Myocyte (in vitro differentiated cells): ENCODE data around the gene KIR2DL4. TPM values are rescaled to one million over a fixed set of nuclear protein-coding genes. Genes with fewer than 3 reads are reported as not detected.
"Not testable (repeated sequence)": the region's sequence is repeated elsewhere in the genome, so short reads cannot be mapped to it uniquely, and the experiment has no call there.

Experiments
- DNase-seq: peaks from one replicate; pipeline ENCODE4 v3.0.0-alpha.2; 2012; ENCODE audit warnings: low read depth
- total RNA-seq: library from RNA; depleted of rRNA; stranded (reverse); fragments of >200 nt; gene quantifications from 2 replicates; pipeline ENCODE4 v1.2.3, GENCODE V29; 2014

The KIR2DL4 gene
- total RNA-seq, 1 donor from 2014 or later, result not detected

DNA sequence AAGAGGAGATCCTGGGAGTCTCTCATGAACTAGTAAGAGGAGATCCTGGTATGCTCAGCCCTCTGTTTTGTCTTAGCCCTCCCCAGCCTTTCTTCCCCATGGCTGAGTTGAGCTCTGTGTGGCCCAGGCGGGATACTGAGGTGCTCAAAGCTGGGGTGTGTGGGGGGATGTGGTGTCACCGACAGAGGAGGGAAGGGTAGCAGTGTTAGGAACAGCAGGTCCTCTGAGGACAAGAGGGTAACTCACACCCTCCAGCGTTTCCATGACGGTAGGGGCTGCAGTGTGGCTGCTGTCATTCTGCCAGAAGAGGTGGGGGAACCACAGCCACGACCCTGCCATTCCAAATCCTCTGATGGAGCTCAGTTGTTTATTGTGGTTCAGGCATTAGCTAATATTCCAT is 691 bp downstream of the KIR2DL4 start:
- DNase-seq, result no peak

DNA sequence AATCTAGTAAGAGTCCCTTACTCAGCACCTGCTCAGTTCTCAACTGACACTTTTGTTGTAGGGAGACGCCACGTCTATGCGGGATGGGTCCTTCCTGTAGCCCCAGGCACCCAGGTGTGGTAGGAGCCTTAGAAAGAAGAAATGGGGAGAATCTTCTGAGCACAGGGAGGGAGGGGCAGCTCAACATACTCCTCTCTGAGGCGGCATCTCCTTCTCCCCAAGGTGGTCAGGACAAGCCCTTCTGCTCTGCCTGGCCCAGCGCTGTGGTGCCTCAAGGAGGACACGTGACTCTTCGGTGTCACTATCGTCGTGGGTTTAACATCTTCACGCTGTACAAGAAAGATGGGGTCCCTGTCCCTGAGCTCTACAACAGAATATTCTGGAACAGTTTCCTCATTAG is 1.2 kb downstream of the KIR2DL4 start:
- no peak for DNase-seq

DNA sequence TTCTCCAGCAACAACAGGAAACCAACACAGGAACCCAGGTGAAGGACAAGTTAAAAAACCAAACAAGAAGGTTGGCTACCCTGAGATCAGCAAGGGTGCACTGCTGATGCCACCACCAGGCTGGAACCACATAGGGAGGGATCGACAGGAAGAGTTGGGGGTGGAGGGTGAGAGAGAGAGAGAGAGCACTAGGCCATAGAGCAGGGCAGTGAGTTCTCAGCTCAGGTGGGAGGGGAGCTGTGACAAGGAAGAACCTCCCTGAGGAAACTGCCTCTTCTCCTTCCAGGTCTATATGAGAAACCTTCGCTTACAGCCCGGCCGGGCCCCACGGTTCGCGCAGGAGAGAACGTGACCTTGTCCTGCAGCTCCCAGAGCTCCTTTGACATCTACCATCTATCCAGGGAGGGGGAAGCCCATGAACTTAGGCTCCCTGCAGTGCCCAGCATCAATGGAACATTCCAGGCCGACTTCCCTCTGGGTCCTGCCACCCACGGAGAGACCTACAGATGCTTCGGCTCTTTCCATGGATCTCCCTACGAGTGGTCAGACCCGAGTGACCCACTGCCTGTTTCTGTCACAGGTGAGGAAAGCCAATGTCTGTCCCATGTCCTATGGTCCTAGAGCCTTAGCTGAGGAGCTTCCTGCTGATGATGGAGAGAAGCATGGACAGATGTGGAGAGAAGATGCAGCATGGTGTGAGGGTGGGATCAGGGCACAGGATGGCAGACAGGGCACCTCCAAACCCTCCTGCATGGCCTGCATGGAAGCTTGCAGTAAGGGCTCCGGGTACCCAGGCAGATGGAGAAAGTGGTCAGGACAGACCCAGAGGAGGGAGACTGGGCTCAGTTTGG is 2.5 kb downstream of the KIR2DL4 start:
- no peak for DNase-seq

DNA sequence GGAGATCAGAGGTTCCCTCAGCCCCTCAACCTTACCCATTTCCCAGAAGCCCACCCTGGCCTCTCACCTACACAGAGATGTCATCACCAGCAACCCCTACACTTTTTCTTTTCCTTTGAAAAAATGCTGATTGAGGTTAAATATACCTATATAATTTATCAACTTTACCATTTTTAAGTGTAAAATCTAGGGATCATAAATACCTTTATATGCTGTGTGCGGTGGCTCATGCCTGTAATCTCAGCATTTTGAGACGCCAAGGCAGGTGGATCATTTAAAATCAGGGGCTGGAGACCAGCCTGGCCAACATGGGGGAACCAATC is 3.1 kb downstream of the KIR2DL4 start:
- DNase-seq, result no peak

DNA sequence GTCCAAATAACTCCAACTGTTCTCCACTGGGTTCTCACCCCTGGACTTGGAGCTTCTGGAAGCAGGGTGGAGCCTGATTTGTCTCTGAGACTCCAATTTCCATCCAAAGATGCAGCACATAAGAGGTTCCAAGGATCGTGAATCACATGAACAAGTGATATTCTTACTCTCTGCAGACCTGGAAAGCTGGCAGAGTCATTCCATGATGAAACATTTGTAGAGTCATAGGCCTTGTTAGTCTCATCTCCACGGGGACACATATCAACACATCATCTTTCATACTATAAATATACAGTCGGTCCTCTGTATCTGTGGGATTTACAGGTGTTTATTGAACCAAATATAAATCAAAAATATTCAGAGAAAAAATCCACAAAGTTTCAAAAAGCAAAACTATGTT is 11.2 kb downstream of the KIR2DL4 start:
- DNase-seq, result not testable (repeated sequence)

DNA sequence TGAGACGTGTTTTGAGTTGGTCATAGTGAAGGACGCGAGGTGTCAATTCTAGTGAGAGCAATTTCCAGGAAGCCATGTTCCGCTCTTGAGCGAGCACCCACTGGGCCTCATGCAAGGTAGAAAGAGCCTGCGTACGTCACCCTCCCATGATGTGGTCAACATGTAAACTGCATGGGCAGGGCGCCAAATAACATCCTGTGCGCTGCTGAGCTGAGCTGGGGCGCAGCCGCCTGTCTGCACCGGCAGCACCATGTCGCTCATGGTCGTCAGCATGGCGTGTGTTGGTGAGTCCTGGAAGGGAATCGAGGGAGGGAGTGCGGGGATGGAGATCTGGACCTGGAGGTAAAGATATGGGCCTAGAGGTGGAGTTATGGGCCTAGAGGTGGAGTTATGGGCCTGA is 12.8 kb downstream of the KIR2DL4 start, which contains the start of gene KIR3DL1:
KIR3DL1 (plus strand) TSS at position 218 of the 400 bp plus-strand sequence.
- DNase-seq, result not testable (repeated sequence)

DNA sequence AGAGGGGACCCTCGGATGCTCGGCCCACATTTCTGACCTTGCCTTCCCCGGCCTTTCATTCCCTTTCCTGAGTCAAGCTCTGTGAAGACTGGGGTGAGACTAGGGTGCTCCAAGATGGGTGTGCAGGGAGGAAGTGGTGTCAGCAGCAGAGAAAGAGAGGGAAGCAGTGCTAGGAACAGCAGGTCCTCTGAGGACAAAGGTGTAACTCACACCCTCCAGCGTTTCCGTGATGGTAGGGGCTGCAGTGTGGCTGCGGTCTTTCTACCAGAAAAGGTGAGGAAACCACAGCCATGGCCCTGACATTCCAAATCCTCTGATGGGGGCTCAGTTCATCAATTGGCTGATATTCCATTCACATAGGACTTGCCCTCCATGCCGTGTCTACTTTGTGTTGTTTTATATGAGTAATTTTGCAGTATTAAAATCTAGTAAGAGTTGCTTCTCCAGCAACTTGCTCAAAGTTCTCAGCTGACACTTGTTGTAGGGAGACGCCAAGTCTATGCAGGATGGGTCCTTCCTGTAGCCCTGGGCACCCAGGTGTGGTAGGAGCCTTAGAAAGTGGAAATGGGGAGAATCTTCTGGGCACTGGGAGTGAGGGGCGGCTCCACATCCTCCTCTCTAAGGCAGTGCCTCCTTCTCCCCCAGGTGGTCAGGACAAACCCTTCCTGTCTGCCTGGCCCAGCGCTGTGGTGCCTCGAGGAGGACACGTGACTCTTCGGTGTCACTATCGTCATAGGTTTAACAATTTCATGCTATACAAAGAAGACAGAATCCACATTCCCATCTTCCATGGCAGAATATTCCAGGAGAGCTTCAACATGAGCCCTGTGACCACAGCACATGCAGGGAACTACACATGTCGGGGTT is 14.5 kb downstream of the KIR2DL4 start:
- no peak for DNase-seq

DNA sequence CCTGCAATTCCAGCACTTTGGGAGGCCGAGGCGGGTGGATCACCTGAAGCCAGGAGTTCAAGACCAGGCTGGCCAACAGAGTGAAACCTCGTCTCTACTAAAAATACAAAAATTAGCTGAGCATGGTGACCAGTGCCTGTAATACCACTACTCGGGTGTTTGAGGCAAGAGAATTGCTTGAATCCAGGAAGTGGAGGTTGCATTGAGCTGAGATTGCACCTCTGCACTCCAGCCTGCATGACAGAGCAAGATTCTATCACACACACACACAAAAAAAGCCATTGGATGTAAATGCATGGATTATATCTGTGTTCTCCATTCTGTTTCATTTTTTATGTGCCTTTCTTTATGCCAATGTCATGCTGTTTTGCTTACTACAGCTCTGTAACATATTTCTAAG is 21.0 kb downstream of the KIR2DL4 start:
- DNase-seq, result not testable (repeated sequence)

DNA sequence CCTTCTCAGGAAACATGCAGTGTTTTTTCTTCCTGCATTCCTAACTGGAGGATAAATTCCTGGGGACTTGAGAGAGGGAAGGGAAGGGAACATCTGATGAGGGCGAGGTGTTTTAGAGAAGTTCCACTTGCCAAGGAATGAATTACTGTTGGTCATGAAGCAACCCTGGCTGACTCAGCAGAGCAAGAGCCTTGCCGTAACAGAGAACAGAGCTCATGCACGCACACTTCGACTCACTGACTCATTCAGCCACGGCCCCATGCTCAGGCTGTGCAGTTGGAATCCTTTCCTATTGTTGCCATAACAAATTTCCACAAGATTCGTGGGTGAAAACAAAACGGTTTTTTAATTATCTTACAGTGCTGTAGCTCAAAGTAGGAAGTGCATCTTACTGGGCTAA is 21.9 kb downstream of the KIR2DL4 start:
- DNase-seq, result not testable (repeated sequence)

DNA sequence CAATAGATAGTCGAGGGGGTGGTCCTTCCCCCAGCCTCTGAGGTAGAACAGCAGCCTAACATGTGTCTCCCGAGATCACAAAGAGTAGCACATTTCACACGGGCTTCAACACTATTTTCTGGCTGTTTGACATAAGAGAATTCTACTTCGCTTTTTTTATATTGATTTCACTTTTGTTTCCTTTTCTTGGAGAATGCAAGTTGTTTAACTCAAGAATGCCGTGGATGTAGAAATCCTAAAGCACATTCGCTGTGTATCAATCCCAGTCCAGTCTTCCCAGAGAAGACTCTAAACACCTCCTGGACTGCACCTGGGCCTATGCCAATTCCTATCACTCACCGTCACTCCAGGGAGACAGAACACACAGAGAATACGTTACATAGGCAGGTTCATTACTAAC is 24.7 kb downstream of the KIR2DL4 start:
- not testable (repeated sequence) for DNase-seq

DNA sequence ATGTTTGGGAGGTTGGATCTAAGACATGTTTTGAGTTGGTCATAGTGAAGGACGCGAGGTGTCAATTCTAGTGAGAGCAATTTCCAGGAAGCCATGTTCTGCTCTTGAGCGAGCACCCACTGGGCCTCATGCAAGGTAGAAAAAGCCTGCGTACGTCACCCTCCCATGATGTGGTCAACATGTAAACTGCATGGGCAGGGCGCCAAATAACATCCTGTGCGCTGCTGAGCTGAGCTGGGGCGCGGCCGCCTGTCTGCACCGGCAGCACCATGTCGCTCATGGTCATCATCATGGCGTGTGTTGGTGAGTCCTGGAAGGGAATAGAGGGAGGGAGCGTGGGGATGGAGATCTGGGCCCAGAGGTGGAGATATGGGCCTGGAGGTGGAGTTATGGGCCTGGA is 29.1 kb downstream of the KIR2DL4 start, which contains the start of gene KIR2DS4:
KIR2DS4 (plus strand) TSS at position 181 of the 400 bp plus-strand sequence.
- not testable (repeated sequence) for DNase-seq

DNA sequence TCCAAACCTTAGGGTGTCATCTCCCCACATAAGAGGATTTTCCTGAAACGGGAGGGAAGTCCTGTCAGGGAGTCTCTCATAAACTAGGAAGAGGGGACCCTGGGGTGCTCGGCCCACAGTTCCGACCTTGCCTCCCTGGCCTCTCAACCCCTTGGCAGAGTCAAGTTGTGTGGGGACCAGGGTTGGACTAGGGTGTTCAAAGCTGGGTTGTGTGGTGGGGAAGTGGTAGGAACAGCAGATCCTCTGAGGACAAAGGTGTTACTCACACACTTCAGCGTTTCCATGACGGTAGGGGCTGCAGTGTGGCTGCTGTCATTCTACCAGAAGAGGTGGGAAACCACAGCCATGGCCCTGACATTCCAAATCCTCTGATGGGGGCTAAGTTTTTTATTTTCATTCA is 31.7 kb downstream of the KIR2DL4 start:
- DNase-seq, result not testable (repeated sequence)

DNA sequence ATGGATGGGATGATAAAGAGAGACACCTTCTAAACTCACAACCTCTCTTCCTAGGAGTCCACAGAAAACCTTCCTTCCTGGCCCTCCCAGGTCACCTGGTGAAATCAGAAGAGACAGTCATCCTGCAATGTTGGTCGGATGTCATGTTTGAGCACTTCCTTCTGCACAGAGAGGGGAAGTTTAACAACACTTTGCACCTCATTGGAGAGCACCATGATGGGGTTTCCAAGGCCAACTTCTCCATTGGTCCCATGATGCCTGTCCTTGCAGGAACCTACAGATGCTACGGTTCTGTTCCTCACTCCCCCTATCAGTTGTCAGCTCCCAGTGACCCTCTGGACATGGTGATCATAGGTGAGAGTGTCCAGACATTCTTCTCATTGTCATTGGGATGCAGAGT is 34.1 kb downstream of the KIR2DL4 start:
- not testable (repeated sequence) for DNase-seq

DNA sequence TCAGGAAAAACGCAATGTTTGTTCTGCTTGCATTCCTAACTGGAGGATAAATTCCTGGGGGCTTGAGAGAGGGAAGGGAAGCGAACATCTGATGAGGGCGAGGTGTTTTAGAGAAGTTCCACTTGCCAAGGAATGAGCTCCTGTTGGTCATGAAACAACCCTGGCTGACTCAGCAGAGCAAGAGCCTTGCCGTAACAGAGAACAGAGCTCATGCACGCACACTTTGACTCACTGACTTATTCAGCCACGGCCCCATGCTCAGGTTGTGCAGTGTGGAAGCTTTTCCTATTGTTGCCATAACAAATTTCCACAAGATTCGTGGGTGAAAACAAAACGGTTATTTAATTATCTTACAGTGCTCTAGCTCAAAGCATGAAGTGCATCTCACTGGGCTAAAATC is 39.8 kb downstream of the KIR2DL4 start:
- DNase-seq, result not testable (repeated sequence)

DNA sequence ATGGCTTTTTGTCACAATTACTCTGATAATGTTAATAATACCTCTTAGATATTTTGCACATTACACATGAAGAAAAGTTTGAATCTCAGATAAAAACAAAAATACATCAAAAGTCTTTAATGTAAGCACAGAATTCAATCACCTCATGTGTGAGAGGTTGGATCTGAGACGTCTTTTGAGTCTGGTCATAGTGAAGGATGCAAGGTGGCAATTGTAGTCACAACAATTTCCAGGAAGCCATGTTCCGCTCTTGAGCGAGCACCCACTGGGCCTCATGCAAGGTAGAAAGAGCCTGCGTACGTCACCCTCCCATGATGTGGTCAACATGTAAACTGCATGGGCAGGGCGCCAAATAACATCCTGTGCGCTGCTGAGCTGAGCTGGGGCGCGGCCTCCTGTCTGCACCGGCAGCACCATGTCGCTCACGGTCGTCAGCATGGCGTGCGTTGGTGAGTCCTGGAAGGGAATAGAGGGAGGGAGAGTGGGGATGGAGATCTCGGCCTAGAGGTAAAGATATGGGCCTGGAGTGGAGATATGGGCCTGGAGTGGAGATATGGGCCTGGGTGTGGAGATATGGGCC is 46.7 kb downstream of the KIR2DL4 start, which contains the start of gene KIR3DL2:
KIR3DL2 (plus strand) TSS at position 383 of the 580 bp plus-strand sequence; CDS start at position 416, 33 bp downstream.
- DNase-seq, result not testable (repeated sequence)

DNA sequence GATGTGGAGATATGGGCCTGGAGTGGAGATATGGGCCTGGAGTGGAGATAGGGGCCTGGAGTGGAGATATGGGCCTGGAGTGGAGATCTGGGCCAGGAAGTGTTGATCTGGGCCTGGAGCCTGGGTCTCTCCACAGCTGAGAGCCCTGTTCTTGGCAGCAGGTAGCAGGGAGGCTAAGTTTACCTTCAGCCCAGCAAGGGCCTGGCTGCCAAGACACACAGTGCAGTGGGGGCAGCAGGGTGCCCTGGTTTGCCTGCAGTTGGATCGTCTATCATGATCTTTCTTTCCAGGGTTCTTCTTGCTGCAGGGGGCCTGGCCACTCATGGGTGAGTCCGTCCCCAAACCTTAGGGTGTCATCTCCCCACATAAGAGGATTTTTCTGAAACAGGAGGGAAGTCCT is 47.5 kb downstream of the KIR2DL4 start:
- no peak for DNase-seq

DNA sequence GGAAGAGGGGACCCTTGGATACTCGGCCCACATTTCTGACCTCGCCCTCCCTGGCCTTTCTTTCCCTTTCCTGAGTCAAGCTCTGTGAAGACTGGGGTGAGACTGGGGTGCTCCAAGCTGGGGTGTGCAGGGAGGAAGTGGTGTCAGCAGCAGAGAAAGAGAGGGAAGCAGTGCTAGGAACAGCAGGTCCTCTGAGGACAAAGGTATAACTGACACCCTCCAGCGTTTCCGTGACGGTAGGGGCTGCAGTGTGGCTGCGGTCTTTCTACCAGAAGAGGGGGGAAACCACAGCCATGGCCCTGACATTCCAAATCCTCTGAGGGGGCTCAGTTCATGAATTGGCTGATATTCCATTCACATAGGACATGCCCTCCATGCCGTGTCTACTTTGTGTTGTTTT is 47.9 kb downstream of the KIR2DL4 start:
- no peak for DNase-seq

DNA sequence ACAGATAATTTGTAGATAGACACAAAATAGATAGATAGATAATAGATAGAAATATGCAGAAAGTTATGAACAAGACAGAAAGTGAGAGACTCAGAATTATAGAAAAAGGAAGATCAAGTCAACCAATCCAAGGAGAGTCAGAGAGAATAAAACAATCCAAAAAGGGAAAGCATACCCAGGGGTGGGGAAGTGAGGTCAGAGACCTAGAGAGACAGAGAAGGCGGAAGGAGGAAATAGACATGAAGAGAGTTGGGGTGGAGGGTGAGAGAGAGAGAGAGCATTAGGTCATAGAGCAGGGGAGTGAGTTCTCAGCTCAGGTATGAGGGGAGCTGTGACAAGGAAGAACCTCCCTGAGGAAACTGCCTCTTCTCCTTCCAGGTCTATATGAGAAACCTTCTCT is 51.8 kb downstream of the KIR2DL4 start:
- DNase-seq, result not testable (repeated sequence)

DNA sequence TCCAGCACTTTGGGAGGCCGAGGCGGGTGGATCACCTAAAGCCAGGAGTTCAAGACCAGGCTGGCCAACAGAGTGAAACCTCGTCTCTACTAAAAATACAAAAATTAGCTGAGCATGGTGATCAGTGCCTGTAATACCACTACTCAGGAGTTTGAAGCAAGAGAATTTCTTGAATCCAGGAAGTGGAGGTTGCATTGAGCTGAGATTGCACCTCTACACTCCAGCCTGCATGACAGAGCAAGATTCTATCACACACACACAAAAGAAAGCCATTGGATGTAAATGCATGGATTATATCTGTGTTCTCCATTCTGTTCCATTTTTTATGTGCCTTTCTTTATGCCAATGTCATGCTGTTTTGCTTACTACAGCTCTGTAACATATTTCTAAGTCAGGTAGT is 55.1 kb downstream of the KIR2DL4 start:
- DNase-seq, result not testable (repeated sequence)

DNA sequence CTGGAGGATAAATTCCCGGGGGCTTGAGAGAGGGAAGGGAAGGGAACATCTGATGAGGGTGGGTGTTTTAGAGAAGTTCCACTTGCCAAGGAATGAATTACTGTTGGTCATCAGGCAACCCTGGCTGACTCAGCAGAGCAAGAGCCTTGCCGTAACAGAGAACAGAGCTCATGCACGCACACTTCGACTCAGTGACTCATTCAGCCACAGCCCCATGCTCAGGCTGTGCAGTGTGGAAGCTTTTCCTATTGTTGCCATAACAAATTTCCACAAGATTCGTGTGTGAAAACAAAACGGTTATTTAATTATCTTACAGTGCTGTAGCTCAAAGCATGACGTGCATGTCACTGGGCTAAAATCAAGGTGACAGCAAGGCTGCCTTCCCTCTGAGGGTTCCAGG is 56.0 kb downstream of the KIR2DL4 start:
- DNase-seq, result peak; percentile 2

DNA sequence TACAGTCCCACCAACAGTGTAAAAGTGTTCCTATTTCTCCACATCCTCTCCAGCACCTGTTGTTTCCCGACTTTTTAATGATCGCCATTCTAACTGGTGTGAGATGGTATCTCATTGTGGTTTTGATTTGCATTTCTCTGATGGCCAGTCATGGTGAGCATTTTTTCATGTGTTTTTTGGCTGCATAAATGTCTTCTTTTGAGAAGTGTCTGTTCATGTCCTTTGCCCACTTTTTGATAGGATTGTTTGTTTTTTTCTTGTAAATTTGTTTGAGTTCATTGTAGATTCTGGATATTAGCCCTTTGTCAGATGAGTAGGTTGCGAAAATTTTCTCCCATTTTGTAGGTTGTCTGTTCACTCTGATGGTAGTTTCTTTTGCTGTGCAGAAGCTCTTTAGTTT is 60.0 kb downstream of the KIR2DL4 start:
- not testable (repeated sequence) for DNase-seq
